Upper lobe of left lung (tissue), 4 donors: Measurements from ENCODE around the gene PPFIA3.

Experiments used
- EP300 ChIP-seq, 4 donors: sonication (generic); formaldehyde crosslinking; IDR thresholded peaks; one replicate each; pipeline ENCODE4 v1.5.1; 2017; ENCODE audit warnings: antibody characterized with exemption in 4 of 4, control low read depth in 2 of 4
- POLR2A ChIP-seq, 4 donors: fragments of 450-650 bp; IDR thresholded peaks; one replicate each; pipeline ENCODE4 v1.5.1; 2016 to 2017; ENCODE audit warnings: antibody characterized with exemption in 4 of 4, mild to moderate bottlenecking in 2 of 4
- POLR2AphosphoS5 ChIP-seq, 2 donors: sonication (generic); formaldehyde crosslinking; IDR thresholded peaks; one replicate each; pipeline ENCODE4 v1.5.1; 2017; ENCODE audit warnings: antibody characterized with exemption in 2 of 2
- TF ChIP-seq, protein P1 (sequence below), 6 experiments: fragments of 450-650 bp in 4 of 6; fragments of 200-600 bp in 2 of 6; sonication (generic) in 2 of 6; IDR thresholded peaks; one replicate each; pipeline ENCODE4 v1.5.1; 2016 to 2019; ENCODE audit warnings: antibody characterized with exemption in 6 of 6

DNA sequence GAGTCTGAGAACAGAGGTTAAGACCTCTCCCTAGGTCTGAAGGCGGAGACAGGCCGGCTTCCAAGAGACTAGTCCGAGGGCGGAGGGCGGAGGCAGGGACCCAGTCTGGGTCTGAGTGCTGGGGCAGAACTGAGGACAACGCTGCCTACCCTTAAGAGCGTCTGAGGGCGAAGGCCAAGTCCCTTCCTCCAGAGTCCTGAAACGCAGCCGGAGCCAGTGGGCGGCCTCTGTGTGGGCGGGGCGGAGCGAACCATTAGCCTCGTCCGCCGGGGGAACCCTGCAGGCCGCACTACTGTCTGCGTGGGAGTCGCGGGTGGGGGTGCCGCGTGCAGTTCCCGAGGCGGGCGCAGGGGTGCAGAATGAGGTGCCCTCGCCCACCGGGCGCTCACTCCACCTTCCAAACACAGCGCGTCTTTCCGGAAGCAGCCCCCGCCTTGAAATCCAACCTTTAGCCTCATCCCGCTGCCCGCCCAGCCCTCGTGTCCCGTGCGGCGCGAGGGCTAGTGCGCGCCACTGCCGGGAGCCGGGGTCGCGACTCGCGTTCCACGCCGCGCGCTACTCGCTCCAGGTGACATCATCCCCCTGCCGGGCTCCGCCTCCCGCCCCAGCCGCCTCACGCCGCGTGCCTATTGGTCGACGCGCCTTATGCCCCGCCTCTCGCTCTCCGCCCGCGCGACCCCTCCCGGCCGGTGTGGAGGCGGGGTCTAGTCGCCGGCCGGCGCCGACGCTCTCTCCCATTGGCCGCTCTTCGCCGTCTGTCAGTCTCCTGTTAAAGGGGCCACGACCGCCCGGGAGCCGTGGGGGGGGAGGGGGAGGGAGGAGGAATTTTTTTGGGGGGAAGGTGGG is 556 bp upstream of the PPFIA3 start, which contains the start of gene C19orf73:
- TF ChIP-seq, protein P1, sequence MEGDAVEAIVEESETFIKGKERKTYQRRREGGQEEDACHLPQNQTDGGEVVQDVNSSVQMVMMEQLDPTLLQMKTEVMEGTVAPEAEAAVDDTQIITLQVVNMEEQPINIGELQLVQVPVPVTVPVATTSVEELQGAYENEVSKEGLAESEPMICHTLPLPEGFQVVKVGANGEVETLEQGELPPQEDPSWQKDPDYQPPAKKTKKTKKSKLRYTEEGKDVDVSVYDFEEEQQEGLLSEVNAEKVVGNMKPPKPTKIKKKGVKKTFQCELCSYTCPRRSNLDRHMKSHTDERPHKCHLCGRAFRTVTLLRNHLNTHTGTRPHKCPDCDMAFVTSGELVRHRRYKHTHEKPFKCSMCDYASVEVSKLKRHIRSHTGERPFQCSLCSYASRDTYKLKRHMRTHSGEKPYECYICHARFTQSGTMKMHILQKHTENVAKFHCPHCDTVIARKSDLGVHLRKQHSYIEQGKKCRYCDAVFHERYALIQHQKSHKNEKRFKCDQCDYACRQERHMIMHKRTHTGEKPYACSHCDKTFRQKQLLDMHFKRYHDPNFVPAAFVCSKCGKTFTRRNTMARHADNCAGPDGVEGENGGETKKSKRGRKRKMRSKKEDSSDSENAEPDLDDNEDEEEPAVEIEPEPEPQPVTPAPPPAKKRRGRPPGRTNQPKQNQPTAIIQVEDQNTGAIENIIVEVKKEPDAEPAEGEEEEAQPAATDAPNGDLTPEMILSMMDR (IDR thresholded peaks at IDR 0.05), result peak in 5 of 6 experiments; percentile 18 to 75 (median 53)
- TF ChIP-seq EP300 (IDR thresholded peaks at IDR 0.05) (peak in 1 of 4 donors; percentile 44), POLR2AphosphoS5 (IDR thresholded peaks at IDR 0.05) (peak; percentile 66 to 77), POLR2A (IDR thresholded peaks at IDR 0.05) (peak in 3 of 4 donors; percentile 33 to 70 (median 64))
